ENCODE results near the gene LAMTOR4.

DNA sequence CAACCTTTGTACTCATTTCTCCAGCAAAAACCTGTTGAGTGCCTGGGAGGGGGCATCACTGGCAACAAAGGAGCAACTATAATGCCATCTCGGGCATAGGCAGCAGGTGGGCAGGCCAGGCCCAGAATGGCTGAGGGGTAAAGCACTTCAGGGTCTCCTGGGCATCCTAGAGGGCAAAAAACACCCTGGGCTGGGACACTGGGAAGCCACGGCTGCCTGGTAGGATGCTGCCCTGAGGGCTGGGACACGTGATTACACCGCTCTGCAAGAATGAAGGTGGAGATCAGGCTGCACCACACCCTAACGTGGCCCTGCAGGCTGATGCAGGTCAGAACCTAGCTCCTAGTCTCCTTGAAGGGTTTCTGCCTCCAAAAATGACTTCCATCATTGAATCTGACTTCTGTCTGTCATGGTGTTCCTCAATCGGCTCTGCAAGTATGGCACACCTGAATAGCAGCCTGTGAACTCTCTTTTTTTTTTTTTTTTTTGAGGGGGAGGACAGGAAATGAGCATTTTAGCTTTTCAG is 14.4 kb downstream of the LAMTOR4 start:
- TF ChIP-seq EZH2 (IDR thresholded peaks at IDR 0.05; ENCODE audit: borderline replicate concordance, insufficient read depth, low read length, poor library complexity, severe bottlenecking) (no peak), RAD21 (conservative IDR thresholded peaks at IDR 0.05) (no peak), MXI1 (conservative IDR thresholded peaks at IDR 0.05; ENCODE audit: poor library complexity, severe bottlenecking) (no peak), POLR2AphosphoS5 (IDR thresholded peaks at IDR 0.05) (no peak), EP300 (conservative IDR thresholded peaks at IDR 0.05; ENCODE audit: poor library complexity, severe bottlenecking) (no peak)
- TF ChIP-seq, protein P1, sequence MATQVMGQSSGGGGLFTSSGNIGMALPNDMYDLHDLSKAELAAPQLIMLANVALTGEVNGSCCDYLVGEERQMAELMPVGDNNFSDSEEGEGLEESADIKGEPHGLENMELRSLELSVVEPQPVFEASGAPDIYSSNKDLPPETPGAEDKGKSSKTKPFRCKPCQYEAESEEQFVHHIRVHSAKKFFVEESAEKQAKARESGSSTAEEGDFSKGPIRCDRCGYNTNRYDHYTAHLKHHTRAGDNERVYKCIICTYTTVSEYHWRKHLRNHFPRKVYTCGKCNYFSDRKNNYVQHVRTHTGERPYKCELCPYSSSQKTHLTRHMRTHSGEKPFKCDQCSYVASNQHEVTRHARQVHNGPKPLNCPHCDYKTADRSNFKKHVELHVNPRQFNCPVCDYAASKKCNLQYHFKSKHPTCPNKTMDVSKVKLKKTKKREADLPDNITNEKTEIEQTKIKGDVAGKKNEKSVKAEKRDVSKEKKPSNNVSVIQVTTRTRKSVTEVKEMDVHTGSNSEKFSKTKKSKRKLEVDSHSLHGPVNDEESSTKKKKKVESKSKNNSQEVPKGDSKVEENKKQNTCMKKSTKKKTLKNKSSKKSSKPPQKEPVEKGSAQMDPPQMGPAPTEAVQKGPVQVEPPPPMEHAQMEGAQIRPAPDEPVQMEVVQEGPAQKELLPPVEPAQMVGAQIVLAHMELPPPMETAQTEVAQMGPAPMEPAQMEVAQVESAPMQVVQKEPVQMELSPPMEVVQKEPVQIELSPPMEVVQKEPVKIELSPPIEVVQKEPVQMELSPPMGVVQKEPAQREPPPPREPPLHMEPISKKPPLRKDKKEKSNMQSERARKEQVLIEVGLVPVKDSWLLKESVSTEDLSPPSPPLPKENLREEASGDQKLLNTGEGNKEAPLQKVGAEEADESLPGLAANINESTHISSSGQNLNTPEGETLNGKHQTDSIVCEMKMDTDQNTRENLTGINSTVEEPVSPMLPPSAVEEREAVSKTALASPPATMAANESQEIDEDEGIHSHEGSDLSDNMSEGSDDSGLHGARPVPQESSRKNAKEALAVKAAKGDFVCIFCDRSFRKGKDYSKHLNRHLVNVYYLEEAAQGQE (IDR thresholded peaks at IDR 0.05; ENCODE audit: borderline replicate concordance), result no peak
- TF ChIP-seq, protein P2, sequence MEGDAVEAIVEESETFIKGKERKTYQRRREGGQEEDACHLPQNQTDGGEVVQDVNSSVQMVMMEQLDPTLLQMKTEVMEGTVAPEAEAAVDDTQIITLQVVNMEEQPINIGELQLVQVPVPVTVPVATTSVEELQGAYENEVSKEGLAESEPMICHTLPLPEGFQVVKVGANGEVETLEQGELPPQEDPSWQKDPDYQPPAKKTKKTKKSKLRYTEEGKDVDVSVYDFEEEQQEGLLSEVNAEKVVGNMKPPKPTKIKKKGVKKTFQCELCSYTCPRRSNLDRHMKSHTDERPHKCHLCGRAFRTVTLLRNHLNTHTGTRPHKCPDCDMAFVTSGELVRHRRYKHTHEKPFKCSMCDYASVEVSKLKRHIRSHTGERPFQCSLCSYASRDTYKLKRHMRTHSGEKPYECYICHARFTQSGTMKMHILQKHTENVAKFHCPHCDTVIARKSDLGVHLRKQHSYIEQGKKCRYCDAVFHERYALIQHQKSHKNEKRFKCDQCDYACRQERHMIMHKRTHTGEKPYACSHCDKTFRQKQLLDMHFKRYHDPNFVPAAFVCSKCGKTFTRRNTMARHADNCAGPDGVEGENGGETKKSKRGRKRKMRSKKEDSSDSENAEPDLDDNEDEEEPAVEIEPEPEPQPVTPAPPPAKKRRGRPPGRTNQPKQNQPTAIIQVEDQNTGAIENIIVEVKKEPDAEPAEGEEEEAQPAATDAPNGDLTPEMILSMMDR (IDR thresholded peaks at IDR 0.05; ENCODE audit: poor library complexity, severe bottlenecking), result no peak

Data from neural cell (in vitro differentiated cells).